ENCODE measurements around the gene SLC22A16. TPM values are rescaled to one million over a fixed set of nuclear protein-coding genes. Genes with fewer than 3 reads are reported as not detected.

The SLC22A16 gene
- total RNA-seq, 4 donors from 2014 or later, result 0.82 to 4.2 (median 0.84) TPM; not detected in 1

DNA sequence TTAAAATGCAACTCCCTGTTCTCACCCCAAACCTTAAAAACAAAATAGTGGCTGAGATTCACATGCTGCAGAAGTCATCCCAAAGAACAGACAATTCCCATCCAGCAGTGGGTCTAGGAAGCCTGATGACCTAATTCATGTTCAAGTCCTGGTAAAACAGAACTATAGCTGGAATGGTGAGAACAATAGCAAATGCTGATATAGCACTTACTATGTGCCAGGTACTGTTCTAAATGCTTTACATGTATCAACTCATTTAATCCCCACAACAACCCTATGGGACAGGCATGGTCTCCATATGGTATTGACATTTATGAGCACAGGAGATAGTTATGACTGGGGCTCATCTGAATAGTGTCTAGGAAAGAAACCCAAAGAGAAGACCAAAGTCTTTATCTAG, 66.6 kb downstream of the SLC22A16 start:
- no peak for ATAC-seq (ENCODE audit: low FRiP score)
- TF ChIP-seq CTCF (IDR thresholded peaks at IDR 0.05), result no peak
- no peak for DNase-seq (ENCODE audit: low spot score)

GRCh38 chr6:110408901-110409300, 67.5 kb downstream of the SLC22A16 start:
- TF ChIP-seq CTCF (IDR thresholded peaks at IDR 0.05), result no peak
- DNase-seq (ENCODE audit: low spot score) (no peak), ATAC-seq (ENCODE audit: low FRiP score) (no peak)

GRCh38 chr6:110404607-110405006, 71.8 kb downstream of the SLC22A16 start:
- DNase-seq (ENCODE audit: low spot score) (no peak), ATAC-seq (ENCODE audit: low FRiP score) (peak; percentile 93)
- TF ChIP-seq CTCF (IDR thresholded peaks at IDR 0.05), result no peak

GRCh38 chr6:110401585-110402176, 74.7 kb downstream of the SLC22A16 start:
- TF ChIP-seq CTCF (IDR thresholded peaks at IDR 0.05), result no peak
- ATAC-seq (ENCODE audit: low FRiP score) (no peak), DNase-seq (ENCODE audit: low spot score) (no peak)

GRCh38 chr6:110400208-110400607, 76.2 kb downstream of the SLC22A16 start:
- no peak for TF ChIP-seq CTCF (IDR thresholded peaks at IDR 0.05)
- DNase-seq (ENCODE audit: low spot score), result no peak
- no peak for ATAC-seq (ENCODE audit: low FRiP score)

GRCh38 chr6:110399219-110400071, 77.0 kb downstream of the SLC22A16 start:
- ATAC-seq (ENCODE audit: low FRiP score) (no peak), DNase-seq (ENCODE audit: low spot score) (no peak)
- TF ChIP-seq CTCF (IDR thresholded peaks at IDR 0.05), result no peak

GRCh38 chr6:110398778-110399177, 77.6 kb downstream of the SLC22A16 start:
- no peak for TF ChIP-seq CTCF (IDR thresholded peaks at IDR 0.05)
- peak; percentile 5 for ATAC-seq (ENCODE audit: low FRiP score)

More at GRCh38 chr6:110398778-110399177, 77.6 kb downstream of the SLC22A16 start:
- no peak for DNase-seq (ENCODE audit: low spot score)

Measured in omental fat pad (tissue), 4 donors.